Right forelimb (tissue), 1 donor: Measurements from ENCODE around the gene LSAMP.

Source experiments
- DNase-seq: peaks from one replicate; pipeline ENCODE4 v3.0.0-alpha.2; 2018

The LSAMP gene

DNA sequence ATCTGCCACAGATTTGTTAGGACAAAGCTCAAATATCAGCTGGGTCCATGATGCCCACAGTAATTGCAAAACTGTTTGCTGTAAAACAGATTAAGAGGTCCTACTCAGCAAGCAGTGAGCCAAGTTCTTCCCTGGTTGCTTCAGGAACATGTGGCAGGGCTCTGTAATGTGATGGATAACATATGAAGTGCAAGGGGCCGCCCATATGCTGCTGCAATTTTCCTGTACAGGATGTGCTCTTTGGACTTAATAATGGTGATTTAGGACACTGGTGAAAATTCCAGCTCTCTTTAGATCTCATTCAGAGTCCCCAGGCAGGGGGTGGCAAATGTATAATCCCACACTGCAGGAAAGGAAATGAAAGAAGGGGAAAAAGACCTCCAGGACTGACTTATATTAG lies 289.4 kb downstream of the LSAMP start:
- peak; percentile 45 for DNase-seq

- no peak for DNase-seq
Measured at GRCh38 chr3:116154389-116154788, 290.9 kb downstream of the LSAMP start.

GRCh38 chr3:116153174-116153573 lies 292.1 kb downstream of the LSAMP start:
- DNase-seq: no peak

DNA sequence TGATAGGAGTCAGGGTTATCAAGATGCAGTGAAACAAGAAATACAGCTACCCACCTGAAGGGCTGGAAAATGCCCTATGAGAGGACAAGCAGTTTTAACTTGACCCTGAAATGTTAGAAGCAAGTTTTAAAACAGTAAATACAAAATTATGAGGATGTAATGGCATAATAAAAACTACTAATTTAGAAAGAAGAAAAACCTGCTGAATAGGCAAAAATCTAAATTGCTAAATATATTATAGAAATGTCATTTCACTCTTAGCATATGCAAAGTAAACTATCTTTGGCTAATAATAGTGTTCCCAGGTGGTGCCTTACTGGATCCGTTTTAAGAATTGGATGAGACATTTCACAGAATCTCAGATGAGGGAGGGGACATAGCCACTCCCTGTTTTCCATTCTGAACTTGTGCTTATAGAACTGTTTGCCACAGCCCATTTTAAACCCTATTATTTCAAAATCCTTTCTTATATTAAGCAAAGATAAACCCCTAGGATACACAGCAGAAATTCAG lies 294.6 kb downstream of the LSAMP start:
- no peak for DNase-seq

DNA sequence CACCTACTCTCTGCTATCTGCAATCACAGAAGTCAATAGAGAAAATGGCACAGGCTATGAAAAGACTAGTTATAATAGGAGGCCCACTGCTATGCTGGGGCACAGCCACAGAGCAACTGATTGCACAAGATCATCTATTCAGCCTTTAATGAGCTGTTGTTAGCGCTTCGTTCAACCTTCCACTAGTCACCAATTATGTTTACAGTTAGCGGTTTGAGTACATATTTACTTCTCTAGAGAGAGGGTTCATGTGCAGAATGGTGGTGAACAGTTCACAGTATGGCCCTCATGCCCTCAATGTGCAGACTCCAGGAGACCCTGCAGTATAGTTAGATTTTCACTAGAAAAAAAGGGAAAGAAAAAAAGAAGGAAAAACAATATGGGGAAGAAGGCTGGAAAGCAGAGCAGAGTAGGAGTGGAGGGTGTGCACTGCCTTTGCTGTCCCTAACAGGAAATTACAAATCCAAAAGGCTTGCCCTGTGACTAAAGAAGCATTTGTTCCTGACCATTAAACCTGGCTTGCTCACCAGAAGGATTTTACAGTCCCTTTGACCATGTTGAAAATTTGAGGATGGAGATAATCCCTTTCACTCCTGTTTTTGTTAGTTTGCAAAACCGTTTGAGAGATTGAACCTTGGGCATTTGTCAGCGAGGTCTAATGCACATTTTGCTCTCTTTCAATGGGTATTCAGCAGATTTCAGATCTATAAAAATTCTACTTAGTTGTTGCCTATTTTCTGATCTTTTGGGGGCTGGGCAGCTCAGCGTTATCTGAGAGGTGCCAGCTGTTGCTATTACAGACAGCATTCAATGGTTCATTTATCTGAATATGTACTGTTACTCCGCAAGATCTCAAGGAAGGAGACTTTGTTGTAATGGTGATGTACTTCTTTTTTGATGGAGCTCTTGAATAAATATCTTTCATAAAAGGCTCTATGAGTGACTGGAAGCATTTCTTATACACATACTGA lies 296.1 kb downstream of the LSAMP start:
- DNase-seq: no peak

GRCh38 chr3:116145613-116146012 lies 299.7 kb downstream of the LSAMP start:
- DNase-seq: no peak

DNA sequence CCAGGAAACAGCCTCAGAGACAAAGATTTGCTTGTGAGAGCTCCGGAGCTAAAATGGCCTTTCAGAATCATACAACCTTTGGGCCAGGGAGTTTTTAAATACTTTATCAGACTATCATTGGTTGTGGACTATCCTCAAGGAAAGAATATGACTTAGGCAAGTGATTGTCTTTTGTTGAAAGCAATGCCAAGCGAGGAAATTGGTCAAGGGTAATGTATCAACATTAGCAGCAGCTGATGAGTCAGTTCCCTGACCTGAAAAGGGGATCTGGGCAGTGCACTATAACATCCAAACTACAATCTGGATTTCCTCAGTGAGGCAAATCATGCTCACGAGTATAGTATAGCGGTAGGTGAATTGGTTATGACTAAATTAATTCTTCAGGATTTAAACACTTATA lies 303.6 kb downstream of the LSAMP start:
- no peak for DNase-seq

- no peak for DNase-seq
Measured at GRCh38 chr3:116140100-116140689, 305.1 kb downstream of the LSAMP start.

DNA sequence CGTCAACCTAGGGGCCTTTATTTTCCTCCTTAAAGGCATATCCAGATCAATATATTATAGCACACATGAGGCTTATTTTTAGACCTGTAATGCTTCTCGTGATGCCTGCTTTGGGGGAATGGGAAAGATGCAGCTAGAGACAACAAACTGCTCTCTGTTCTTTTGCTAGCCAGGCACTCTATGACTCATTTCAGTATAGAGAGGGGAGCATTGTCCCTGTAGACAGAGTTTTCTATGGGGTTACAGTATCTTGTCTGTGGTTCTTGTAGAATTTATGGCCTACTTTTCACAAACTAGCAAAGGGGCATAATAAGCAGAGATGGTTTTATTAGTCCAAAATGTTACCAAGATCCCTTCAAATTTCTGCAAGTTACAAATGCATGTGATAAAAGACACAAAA lies 305.6 kb downstream of the LSAMP start:
- no peak for DNase-seq

GRCh38 chr3:116135457-116136085 lies 309.7 kb downstream of the LSAMP start:
- no peak for DNase-seq

DNA sequence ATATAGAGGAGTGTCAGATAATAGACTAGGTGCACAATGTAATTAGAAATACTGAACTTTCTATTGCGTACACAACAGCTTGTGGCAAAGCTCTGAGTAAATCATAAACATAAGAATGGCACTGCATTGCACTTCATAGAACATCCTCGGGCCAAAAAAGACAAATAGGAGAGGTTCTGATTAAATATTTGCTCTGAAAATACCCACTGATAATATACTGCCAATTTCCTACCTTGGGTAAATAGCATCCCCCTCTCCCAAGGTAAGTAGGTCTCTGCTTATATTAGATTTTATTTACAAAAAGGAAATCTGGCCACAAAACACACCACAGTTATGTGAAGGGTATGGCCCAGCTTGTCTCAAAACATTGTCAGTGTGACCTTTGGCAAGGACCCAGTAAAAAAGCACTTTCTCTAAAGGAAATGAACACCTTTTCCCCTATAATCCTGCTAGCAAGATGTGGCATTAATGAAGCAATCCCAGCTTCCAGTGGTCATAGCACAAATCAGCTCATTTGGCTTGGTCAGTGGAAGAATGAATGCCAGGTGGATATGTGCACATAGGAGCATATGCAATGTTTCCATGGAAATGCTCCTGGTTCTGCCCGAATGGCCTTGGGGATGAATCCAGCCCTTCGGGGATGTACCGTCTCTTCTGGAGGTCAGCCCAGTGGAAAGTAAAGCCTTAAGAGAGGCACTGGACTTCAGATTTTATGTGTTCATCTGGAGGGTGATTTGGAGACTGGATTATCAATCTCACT lies 315.9 kb downstream of the LSAMP start:
- DNase-seq: no peak

DNA sequence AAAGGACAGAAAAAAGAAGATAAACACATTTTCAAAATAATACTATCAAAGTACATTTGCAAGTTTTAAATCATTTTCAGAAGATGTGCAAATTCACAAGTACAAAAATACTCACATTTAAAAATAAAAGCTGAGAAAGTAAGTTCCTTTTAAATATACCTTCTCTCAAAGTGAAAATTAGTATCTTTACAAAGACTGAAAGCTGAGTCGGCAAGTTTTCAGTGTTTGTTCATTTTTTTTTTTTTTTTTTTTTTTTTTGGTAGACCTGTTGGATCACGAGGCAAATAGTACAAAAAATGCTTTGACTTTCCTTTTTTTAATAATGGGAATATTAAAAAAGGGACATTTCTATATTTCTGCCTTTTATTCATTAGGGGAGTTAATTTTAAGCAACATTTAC lies 317.8 kb downstream of the LSAMP start:
- DNase-seq: no peak

GRCh38 chr3:116124166-116124565 lies 321.1 kb downstream of the LSAMP start:
- no peak for DNase-seq

- DNase-seq: no peak
Measured at GRCh38 chr3:116118475-116119169, 326.7 kb downstream of the LSAMP start.

GRCh38 chr3:116114586-116114985 lies 330.7 kb downstream of the LSAMP start:
- DNase-seq: no peak

DNA sequence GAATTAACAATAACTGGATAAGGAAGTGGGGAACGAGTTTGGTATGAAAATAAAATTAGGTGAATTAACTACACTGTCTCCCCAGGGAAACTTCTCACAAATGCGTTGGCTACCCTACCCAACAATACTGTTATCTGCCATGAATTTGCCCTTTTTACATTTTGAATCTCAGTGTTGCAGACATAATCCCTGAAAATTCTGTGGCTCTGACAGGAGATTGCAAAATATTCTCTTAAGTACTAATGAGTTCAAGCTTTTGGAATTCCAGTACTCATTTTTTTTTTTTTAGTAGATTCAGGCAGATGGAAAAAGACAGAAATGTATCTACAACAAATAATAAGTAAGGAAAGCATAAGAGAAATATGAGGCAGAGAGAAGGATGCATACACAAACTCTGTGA lies 332.6 kb downstream of the LSAMP start:
- no peak for DNase-seq

- no peak for DNase-seq
Measured at GRCh38 chr3:116111765-116112164, 333.5 kb downstream of the LSAMP start.

- no peak for DNase-seq
Measured at GRCh38 chr3:116103868-116104530, 341.3 kb downstream of the LSAMP start.

GRCh38 chr3:116102037-116102436 lies 343.2 kb downstream of the LSAMP start:
- DNase-seq: no peak

GRCh38 chr3:116097226-116097625 lies 348.1 kb downstream of the LSAMP start:
- no peak for DNase-seq

- DNase-seq: no peak
Measured at GRCh38 chr3:116096631-116097030, 348.7 kb downstream of the LSAMP start.

- DNase-seq: no peak
Measured at GRCh38 chr3:116093374-116093773, 351.9 kb downstream of the LSAMP start.
